Measurements from ENCODE around the gene GLIS2.

Gene GLIS2

DNA sequence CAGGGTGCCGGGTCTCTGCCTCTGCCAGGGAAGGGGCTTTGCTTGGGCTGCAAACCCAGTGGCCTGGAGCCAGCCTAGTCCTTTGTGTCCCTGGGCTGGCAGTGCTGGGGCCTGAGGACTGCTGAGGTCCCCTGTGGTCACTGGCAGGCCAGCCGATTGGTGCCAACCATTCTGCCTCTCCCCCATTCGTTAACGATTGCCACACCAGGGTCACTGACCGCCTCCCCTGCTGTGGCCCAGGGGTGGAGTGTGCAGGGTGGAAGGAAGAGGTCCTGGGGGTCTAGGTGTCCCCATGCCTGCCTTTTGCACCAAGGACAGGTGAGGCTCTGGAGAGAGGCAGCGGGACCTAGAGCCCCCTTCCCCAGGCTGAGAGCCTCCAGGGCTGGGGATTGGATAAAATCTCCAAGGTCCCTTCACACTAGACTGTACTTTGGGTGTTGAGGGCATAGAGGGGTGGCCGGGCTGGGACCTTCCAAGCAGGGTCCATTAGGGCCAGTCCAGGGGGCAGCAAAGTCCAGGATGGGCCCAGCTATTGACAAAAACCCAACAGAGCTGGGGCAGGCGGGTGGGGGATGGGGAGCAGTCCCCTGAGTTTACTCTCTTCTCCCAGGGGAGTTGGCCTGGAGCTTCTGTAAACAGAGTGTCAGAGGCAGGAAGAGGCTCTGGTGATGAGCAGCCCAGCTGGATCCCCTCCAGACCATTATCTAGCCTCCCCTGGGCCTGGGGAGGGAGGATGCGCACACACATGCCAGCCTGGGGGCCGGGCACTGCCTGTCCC lies 56.9 kb downstream of the GLIS2 start:
- DNase-seq, result no peak

DNA sequence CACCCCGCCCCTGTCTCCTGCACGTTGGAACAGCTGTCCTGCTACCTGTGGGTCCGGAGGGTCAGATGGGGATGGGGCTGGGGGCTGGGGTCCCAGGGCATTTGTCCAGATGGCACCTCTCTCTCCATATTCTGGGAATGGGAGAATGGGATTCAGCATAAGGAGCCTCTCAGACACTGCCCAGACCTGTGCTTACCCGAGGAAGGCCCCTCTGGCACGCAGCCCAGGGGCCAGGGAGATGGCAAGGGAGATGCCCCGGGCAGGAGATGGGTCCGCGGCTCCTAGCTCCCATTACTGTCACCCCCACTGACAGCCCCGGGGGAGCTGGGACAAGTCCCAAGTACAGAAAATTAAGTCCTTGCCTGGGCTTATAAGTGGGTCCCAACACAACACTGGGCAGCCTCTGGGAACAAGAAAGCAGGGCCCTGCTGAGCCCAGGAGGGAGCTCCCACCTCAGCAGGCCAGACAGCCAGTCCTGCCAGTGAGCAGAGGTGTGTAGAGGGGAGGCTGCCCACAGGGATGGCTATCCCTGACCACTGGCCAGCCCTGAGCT lies 57.6 kb downstream of the GLIS2 start:
- no peak for DNase-seq

DNA sequence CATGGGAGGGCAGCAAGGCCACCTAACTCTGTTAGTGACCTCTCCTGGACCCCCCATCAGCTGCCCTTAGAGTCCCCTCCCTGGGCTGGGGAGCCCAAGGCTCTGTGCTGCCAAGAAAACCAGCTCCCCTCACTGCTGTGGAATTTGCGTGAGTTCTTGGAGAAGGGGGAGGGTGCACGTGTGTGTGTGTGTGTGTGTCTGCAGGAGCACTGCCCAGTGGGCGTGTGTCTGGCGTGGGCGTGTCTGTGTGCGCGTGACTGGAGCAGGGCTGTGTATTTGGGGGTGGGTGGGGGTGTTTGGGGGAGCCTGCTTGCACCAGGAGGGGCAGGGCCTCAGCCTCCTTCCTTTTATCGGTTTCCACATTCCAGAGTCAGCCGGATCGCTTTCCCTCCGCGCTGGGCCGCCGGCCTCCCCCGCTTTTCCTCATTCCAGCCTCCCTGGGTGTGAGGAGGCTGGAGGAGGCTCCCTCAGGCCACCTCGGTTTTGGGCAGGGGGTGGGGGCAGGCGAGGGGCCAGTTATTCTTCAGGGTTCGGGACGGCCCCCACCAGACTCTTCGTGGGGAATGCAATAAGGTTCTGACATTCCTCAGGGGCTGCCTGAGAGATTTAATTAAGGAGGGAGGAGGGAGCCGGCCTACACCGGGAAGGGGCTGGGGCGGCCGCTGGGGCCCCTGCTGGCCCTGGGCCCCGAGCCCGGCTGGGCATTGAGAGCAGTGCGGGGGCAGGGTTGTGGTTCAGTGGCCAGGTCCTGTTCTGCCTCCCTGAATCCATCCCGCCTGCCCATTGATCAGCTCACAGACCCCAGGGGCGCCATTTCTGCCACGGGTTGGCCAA lies 58.3 kb downstream of the GLIS2 start:
- no peak for DNase-seq

DNA sequence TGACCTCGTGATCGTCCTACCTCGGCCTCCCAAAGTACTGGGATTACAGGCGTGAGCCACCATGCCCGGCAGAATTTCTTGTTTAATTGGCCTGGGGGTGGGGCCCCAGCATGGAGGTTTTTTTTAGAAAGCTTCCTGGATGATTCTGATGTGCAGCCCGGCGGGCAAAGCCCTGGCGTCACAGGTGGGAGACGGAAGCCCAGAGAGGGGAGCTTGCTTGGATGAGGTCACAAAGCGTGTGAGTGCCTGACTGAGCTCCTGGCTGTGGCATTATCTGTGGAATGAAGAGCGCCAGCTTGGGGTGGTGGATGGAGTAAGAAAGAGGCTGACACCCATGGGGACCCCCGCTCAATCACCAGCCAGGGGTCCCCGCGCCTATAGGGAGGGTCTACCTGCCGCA lies 59.9 kb downstream of the GLIS2 start:
- no peak for DNase-seq

DNA sequence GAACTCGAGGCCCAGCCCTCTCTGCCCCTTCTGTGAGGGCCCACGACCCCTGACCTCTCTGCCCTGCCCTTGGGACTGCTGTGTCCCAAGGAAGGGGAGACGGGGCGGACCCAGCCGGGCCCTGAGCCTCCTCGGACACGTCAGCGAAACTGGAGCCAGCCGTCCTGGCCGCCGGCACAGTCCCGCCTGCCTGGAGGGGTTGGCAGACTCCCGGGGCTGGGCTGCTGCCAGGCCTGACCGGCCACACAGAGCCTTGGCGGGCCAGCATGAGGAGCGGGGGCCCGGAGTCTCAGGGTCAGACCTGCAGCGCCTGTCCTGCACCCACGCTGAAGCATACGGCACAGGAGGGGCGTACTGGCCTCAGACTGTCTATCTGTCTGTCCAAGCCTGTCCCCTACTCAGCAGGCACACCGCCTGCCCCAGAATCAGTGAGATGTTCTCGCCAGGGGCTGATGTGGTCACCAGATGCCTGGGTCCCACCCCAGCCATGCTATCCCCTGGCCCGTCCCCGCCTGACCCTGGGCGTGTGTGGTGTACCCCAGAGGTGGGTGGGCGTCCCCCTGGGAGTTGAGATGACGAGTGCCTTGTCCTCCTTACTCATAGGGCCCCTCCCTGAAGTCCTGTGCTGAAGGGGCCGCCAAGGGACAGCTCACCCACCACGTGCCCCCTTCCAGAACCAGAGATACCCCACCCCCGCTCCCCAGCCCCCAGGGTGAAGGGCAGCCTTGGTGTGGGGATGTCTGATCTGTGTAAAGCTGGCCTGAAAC lies 60.4 kb downstream of the GLIS2 start:
- no peak for DNase-seq

DNA sequence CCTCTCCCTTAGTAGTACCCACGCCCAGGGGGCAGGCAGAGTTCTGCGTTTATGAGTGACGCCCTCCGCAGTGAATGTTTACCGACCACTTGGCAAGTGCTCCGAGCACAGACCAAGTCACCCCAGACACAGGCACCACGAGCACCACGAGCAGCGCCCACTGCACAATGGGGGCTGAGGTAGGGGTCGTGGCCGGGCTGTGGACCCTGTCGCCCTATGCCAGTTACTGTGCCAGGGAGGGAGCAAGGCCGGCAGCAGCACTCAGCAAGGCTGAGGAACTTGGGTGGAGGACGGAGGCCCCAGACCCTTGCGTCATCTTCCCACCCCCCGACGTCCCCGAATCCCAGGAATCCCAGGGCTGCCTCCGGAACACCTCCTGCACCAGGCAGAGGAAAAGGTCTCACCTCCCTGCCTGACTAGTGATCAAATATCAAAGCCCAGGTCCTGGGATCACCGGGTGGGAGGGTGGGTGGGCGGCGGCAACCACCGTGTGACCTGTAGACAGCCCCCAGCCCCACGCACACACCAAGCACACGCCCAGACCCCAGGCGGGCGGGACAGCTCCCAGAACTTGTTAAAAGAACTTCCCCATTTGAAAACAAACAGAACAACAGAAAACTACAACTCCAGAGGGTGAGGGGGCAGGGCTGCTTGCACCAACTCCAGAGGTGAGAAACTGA lies 61.2 kb downstream of the GLIS2 start:
- DNase-seq, result no peak

DNA sequence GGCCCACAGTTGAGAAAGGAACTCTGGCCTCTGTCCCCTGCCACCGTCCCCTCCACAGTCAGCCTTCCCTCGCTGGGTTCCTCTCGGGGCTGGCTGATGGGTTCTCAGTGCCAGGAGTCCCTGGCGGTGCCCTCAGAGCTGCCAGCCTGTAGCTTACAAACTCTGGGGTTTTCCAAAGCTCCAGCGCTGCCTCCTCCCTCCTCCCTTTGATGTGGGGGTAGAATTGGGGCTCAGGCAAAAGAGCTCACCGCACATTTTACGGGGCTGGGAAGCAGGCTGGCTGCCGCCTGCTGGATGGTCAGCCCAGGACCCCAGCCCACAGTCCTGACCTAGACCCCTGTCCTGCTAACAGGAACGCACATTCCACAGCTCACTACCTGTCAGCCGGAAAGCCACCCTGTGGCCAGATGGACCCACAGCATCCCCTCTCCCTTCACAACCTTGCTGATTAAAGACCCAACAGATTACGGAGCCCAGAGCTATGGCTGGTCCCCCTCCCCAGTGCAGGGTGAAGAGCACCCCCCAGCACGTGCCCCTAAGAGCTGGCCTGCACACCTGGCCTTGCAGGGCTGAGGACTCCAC lies 61.8 kb downstream of the GLIS2 start:
- DNase-seq, result no peak

DNA sequence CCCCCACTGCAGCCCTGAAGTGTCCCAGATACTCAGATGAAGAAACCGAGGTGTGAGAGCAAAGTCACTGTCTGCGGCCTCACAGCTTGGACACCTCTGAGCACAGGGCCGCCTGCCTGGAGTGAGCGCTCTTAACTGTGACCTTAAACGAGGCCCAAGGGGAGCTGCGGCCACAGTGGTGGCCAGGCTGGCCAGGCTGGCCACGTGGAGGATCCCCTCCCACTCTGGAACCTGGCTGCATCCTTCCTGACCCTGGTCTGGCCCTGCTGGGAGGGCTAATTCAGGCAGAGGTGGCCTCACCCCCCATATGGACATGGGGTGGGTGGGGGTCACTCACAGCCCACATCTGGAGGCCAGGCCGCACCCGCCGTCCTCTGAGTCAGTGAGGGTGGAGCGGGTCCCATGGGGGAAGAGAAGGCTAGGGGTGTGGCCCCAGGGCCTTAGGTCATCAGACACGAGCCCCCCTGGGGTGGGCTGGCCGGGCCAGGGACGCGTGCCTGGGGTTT lies 62.3 kb downstream of the GLIS2 start:
- no peak for DNase-seq

DNA sequence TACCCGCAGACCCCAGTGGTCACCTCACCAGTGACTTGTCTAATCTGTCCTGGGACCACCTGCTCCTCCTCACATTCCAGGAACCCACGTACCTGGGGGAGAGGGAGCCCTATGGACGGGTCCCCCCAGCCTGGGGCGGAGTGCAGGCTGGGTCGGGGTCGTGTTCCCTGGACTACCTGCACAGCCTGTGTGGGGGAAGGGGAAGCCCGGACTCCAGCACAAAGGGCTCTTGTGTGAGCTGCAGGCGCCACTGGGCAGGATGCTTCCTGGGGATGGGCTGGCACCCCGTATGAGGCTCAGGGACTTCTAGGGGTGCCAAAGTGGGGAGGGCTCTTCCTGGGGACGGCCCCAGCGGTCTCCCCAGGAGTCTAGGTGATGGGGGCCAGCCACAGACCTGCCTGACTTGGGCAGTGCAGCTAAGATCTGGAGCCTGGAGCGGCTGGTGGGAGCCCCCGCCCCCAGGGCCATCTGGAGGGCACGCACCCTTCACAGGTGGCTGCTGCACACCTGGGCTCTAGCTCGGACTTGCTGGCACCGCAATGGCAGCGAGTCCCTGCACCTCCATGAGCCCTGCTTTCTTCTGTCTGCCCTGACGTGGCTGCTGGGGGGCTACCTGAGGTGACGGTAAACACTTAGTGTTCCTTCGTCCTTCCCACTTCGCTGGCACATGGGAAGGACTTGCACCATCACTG lies 63.3 kb downstream of the GLIS2 start:
- DNase-seq, result no peak

DNA sequence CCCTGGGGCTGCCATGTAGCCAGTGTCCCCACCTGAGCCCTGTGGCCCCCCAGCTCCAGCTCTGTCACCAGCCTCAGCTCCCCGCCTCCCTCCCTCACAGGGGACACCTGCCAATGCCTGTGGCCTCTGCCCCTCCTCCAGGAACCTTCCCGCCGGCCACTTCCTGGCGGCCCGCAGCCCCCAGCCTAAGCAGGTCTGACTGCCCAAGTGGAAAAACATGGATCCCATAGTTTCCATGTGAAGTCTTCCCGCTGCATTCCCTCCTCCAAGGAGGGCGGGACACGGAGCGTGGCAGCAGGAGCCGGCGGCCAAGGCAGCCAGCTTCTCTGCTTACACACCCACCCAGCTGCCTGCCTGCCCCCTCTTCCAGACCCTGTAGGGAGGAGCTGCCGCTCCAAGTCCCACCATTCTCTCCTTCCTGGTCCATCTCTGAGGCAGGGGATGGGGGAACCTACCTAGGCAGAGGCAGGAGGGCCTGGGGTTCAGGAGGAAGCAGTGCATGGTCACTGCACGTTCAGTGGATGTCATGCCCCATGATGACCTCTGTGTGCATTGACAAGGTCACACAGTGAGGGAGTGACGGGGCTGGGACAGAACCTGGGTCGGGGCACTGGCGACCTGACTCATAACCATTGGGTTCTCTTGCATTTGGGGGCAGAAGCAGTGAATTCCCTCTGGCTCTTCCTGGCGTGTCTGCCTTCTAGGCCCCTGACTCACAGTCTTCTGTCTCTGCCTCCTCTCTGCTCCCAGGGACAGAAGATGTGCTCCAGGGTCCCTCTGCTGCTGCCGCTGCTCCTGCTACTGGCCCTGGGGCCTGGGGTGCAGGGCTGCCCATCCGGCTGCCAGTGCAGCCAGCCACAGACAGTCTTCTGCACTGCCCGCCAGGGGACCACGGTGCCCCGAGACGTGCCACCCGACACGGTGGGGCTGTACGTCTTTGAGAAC lies 64.5 kb downstream of the GLIS2 start:
- no peak for DNase-seq

DNA sequence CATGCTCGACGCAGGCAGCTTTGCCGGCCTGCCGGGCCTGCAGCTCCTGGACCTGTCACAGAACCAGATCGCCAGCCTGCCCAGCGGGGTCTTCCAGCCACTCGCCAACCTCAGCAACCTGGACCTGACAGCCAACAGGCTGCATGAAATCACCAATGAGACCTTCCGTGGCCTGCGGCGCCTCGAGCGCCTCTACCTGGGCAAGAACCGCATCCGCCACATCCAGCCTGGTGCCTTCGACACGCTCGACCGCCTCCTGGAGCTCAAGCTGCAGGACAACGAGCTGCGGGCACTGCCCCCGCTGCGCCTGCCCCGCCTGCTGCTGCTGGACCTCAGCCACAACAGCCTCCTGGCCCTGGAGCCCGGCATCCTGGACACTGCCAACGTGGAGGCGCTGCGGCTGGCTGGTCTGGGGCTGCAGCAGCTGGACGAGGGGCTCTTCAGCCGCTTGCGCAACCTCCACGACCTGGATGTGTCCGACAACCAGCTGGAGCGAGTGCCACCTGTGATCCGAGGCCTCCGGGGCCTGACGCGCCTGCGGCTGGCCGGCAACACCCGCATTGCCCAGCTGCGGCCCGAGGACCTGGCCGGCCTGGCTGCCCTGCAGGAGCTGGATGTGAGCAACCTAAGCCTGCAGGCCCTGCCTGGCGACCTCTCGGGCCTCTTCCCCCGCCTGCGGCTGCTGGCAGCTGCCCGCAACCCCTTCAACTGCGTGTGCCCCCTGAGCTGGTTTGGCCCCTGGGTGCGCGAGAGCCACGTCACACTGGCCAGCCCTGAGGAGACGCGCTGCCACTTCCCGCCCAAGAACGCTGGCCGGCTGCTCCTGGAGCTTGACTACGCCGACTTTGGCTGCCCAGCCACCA lies 65.4 kb downstream of the GLIS2 start:
- DNase-seq, result no peak

DNA sequence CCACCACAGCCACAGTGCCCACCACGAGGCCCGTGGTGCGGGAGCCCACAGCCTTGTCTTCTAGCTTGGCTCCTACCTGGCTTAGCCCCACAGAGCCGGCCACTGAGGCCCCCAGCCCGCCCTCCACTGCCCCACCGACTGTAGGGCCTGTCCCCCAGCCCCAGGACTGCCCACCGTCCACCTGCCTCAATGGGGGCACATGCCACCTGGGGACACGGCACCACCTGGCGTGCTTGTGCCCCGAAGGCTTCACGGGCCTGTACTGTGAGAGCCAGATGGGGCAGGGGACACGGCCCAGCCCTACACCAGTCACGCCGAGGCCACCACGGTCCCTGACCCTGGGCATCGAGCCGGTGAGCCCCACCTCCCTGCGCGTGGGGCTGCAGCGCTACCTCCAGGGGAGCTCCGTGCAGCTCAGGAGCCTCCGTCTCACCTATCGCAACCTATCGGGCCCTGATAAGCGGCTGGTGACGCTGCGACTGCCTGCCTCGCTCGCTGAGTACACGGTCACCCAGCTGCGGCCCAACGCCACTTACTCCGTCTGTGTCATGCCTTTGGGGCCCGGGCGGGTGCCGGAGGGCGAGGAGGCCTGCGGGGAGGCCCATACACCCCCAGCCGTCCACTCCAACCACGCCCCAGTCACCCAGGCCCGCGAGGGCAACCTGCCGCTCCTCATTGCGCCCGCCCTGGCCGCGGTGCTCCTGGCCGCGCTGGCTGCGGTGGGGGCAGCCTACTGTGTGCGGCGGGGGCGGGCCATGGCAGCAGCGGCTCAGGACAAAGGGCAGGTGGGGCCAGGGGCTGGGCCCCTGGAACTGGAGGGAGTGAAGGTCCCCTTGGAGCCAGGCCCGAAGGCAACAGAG lies 66.3 kb downstream of the GLIS2 start:
- no peak for DNase-seq

DNA sequence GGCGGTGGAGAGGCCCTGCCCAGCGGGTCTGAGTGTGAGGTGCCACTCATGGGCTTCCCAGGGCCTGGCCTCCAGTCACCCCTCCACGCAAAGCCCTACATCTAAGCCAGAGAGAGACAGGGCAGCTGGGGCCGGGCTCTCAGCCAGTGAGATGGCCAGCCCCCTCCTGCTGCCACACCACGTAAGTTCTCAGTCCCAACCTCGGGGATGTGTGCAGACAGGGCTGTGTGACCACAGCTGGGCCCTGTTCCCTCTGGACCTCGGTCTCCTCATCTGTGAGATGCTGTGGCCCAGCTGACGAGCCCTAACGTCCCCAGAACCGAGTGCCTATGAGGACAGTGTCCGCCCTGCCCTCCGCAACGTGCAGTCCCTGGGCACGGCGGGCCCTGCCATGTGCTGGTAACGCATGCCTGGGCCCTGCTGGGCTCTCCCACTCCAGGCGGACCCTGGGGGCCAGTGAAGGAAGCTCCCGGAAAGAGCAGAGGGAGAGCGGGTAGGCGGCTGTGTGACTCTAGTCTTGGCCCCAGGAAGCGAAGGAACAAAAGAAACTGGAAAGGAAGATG lies 67.0 kb downstream of the GLIS2 start:
- DNase-seq, result no peak

DNA sequence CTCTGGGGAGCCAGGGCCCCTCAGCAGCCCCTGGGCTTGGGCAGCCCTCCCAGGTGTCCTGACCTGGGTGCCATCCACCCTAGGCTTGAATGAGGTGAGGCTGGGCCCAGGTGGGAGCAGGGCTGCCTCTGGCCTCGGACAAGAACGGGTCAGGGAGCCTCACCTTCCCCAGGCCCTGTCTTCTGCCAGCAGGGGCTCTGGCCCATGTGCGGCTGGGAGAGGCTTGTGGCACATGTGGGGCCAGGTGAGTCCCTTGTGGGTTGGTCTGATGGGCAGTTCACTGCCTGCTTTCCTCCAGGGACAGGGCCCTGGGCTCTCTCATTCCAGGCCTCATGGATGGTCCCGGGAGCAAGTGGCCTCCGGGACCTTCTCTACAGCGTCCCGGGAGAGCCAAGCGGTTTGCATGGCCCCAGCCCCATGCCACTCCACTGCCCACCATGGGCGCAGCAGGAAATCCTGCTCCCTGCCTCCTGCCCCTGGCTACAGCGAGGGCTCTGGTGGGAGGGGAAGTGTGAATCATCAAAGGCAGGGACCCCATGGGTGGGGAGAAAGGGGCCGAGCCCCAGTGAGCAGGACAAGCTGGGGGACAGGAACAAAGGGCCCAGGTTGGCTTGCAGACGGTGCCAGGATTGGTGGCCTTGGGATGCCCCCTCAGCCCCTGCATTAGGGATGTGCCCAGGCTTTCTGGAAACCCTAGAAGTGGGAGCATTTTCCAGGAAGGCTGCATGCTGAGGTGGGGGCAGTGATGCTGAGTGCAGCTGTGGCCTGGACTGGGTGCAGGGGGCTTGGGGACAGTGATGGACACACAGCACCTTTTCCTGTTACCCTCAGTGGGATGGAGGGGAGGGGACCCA lies 68.0 kb downstream of the GLIS2 start:
- DNase-seq, result no peak

DNA sequence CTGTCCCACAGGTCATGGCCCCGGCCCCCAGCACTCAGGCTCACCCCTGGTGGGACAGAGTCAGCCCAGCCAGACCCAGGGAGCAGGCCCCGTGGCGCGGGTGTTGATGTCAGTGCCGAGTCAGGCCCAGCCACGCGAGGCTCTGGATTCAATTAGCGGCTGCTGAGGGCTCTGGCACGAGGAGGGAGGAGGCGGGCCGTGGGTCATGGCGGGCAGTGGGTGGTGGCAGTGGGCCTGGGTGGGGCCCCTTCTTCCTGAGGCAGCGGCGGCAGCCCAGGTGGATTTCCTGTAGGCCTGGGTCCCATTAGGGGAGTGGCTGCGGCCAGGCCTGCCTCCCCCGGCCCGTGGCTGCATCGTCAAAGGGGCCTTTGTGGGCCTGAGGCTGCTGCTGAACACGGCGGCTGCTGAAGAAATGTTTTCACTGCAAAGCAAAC lies 68.7 kb downstream of the GLIS2 start:
- DNase-seq, result no peak

DNA sequence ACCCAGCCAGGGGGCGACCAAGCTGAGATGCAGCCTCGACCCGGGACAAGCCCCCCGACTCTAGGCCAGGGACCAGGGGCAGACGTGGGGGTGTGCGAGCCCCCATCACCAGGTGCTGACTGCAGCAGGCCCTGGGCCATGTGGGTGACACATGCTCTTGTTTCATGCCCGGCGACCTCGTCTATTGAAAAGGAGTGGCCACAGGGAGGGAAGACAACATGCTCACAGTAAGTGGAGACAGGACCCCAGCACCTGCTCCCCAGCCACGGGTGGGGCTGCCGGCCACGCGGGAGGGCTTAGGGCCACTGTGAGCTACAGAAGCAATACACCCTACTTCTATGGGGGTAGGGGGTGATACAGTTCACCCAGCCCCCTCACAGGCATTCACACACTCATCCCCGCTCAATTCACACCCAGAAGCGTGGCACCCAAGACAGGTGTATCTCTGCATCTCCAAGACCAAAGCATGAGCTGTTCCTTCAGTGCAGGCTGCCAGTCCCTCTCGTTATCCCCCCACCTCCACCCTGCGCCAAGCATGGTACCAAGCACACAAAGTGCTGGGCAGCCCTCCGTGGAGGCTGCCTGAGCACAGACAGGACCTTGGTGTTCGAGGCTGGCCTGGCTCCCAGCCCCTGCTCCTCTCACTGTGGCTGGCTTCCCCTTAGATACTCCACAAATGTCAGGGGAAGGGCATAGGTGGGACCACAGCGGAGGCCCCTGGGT lies 69.4 kb downstream of the GLIS2 start:
- no peak for DNase-seq

All from stimulated activated CD4-positive, alpha-beta T cell treated with anti-CD3 and anti-CD28 coated beads, Interleukin-12 subunit alpha, Interleukin-12 subunit beta, amount 100 ng/mL, for 4 hours (primary cell).